ENCODE measurements around the gene LRPAP1. TPM values are rescaled to one million over a fixed set of nuclear protein-coding genes. Genes with fewer than 3 reads are reported as not detected.
"Not testable (repeated sequence)": the region's sequence is repeated elsewhere in the genome, so short reads cannot be mapped to it uniquely, and the experiment has no call there.

The LRPAP1 gene
- total RNA-seq, 1 donor from 2014 or later: 81.6 TPM

- H3K4me3 ChIP-seq (ENCODE audit: low read depth, low read length): no peak overlapping the region
- no peak for DNase-seq (ENCODE audit: low read depth)
- TF ChIP-seq, protein P1, sequence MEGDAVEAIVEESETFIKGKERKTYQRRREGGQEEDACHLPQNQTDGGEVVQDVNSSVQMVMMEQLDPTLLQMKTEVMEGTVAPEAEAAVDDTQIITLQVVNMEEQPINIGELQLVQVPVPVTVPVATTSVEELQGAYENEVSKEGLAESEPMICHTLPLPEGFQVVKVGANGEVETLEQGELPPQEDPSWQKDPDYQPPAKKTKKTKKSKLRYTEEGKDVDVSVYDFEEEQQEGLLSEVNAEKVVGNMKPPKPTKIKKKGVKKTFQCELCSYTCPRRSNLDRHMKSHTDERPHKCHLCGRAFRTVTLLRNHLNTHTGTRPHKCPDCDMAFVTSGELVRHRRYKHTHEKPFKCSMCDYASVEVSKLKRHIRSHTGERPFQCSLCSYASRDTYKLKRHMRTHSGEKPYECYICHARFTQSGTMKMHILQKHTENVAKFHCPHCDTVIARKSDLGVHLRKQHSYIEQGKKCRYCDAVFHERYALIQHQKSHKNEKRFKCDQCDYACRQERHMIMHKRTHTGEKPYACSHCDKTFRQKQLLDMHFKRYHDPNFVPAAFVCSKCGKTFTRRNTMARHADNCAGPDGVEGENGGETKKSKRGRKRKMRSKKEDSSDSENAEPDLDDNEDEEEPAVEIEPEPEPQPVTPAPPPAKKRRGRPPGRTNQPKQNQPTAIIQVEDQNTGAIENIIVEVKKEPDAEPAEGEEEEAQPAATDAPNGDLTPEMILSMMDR (conservative IDR thresholded peaks at IDR 0.05; ENCODE audit: low read depth, low read length): no peak
Observed at GRCh38 chr4:3572363-3572762, 40.1 kb upstream of the LRPAP1 start.

GRCh38 chr4:3571921-3572320 is 39.7 kb upstream of the LRPAP1 start:
- TF ChIP-seq, protein P1 (conservative IDR thresholded peaks at IDR 0.05; ENCODE audit: low read depth, low read length): no peak
- no peak for DNase-seq (ENCODE audit: low read depth)
- no peak overlapping the region for H3K4me3 ChIP-seq (ENCODE audit: low read depth, low read length)

- not testable (repeated sequence) for DNase-seq (ENCODE audit: low read depth); H3K4me3 ChIP-seq (ENCODE audit: low read depth, low read length)
Observed at GRCh38 chr4:3570923-3571322, 38.7 kb upstream of the LRPAP1 start.

GRCh38 chr4:3569611-3570010 is 37.4 kb upstream of the LRPAP1 start:
- H3K4me3 ChIP-seq (ENCODE audit: low read depth, low read length); DNase-seq (ENCODE audit: low read depth): not testable (repeated sequence)

- H3K4me3 ChIP-seq (ENCODE audit: low read depth, low read length); DNase-seq (ENCODE audit: low read depth): not testable (repeated sequence)
Observed at GRCh38 chr4:3566701-3567100, 34.5 kb upstream of the LRPAP1 start.

GRCh38 chr4:3566301-3566700 is 34.1 kb upstream of the LRPAP1 start:
- H3K4me3 ChIP-seq (ENCODE audit: low read depth, low read length); DNase-seq (ENCODE audit: low read depth): not testable (repeated sequence)
- TF ChIP-seq, protein P1 (conservative IDR thresholded peaks at IDR 0.05; ENCODE audit: low read depth, low read length): peak; percentile 31

DNA sequence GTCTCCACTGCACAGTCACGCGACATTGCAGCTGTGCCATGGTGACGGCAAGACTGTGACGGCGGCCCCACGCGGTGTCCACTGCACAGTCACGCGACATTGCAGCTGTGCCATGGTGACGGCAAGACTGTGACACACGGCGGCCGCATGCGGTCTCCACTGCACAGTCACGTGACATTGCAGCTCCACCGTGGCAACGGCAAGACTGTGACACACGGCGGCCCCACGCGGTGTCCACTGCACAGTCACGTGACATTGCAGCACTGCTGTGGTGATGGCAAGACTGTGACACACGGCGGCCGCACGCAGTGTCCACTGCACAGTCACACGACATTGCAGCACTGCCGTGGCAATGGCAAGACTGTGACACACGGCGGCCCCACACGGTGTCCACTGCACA is 32.7 kb upstream of the LRPAP1 start:
- not testable (repeated sequence) for DNase-seq (ENCODE audit: low read depth); H3K4me3 ChIP-seq (ENCODE audit: low read depth, low read length)

DNA sequence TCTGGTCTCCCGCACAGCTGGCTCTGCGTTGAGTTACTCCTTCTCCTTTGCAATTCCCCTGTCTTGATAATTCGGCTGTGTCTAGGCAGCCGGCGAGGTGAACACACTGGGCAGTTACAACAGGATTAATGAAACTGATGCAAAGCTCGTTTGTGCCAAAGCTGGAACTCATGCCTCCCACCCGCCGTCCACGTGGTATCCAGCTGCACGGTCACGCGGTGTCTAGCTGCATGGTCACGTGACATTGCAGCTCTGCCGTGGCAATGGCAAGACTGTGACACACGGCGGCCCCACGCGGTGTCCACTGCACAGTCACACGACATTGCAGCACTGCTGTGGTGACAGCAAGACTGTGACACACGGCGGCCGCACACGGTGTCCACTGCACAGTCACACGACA is 31.2 kb upstream of the LRPAP1 start:
- DNase-seq (ENCODE audit: low read depth): no peak
- H3K4me3 ChIP-seq (ENCODE audit: low read depth, low read length): no peak overlapping the region
- TF ChIP-seq, protein P1 (conservative IDR thresholded peaks at IDR 0.05; ENCODE audit: low read depth, low read length): no peak

- not testable (repeated sequence) for DNase-seq (ENCODE audit: low read depth); H3K4me3 ChIP-seq (ENCODE audit: low read depth, low read length)
Observed at GRCh38 chr4:3562127-3562526, 29.9 kb upstream of the LRPAP1 start.

- not testable (repeated sequence) for H3K4me3 ChIP-seq (ENCODE audit: low read depth, low read length); DNase-seq (ENCODE audit: low read depth)
Observed at GRCh38 chr4:3560465-3560864, 28.2 kb upstream of the LRPAP1 start.

- not testable (repeated sequence) for H3K4me3 ChIP-seq (ENCODE audit: low read depth, low read length); DNase-seq (ENCODE audit: low read depth)
Observed at GRCh38 chr4:3559381-3560290, 27.4 kb upstream of the LRPAP1 start.

DNA sequence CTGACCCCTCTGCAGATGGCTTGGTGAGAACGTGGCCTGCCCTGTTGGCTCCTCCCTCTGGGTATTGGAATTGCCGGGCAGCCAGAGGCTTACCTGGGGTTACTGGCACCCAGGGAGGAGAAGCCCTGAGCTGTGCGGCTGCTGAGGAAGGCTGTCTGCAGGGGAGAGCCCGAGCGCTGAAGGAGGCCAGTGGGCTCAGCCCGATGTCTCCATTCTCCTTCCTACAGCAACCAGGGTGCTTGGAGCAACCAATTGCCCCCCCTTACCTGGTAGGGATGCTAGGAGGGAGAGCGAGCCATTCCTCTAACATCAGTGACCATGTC is 26.3 kb upstream of the LRPAP1 start:
- DNase-seq (ENCODE audit: low read depth); H3K4me3 ChIP-seq (ENCODE audit: low read depth, low read length): not testable (repeated sequence)

DNA sequence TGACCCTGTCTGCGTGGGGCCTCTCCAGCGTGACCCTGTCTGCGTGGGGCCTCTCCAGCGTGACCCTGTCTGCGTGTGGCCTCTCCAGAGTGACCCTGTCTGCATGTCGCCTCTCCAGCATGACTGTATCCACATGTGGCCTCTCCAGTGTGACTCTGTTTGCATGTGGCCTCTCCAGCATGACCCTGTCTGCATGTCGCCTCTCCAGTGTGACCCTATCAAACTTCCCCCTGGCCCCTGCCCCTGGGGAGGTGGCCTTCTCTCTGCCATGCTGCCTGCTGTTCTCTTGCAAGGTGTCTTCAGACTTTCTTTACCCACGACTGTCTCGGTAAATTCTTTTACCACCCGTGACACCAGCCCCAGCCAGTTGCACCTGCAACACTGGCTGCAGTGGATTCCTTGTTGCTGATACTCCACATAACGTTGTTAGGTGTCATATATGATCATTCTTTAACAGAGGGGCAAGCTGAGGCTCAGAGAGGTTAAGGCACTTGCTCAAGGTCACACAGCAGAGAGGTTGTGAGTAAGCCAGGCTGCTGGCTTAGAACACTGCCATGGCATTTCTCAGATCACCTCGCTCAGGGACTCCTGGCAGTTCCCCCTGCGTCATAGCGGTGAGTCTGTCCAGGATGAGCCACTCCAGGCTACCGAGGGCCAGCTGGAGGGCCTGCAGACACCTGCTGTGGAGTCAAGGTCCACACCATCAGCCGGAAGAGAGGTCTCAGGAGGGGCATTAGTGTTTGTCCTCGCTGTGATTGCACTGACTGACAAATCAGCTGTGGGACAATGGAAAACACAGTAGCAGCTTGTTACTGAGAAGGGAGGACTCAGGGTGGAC is 25.7 kb upstream of the LRPAP1 start:
- DNase-seq (ENCODE audit: low read depth): not testable (repeated sequence)

DNA sequence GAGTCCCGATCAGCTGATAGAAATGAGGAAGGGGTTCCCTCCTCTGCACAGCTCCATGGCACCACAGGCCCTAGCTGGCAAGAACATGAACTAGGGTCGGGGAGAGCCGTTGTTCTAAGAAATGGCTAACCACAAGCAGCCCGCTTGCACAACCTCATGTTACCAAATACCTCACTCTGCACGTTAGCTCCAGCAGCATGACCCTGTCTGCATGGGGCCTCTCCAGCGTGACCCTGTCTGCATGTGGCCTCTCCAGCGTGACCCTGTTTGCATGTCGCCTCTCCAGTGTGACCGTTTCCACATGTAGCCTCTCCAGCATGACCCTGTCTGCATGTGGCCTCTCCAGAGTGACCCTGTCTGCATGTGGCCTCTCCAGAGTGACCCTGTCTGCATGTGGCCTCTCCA is 24.9 kb upstream of the LRPAP1 start:
- not testable (repeated sequence) for DNase-seq (ENCODE audit: low read depth); H3K4me3 ChIP-seq (ENCODE audit: low read depth, low read length)

More for the DNA sequence above, 25.7 kb upstream of the LRPAP1 start:
- not testable (repeated sequence) for H3K4me3 ChIP-seq (ENCODE audit: low read depth, low read length)
